Right ventricle myocardium superior (tissue), 1 donor: ENCODE data around the gene ZDHHC19. TPM values are rescaled to one million over a fixed set of nuclear protein-coding genes. Genes with fewer than 3 reads are reported as not detected.
A peak's percentile ranks its signal among the peaks of the same experiment; 100 is the strongest.
"Not testable (repeated sequence)": the region's sequence is repeated elsewhere in the genome, so short reads cannot be mapped to it uniquely, and the experiment has no call there.

Experiments
- ATAC-seq: fragments of 200-7000 bp; cut with Tn5 transposase; one replicate; pipeline ENCODE4 v1.9.1; 2020; ENCODE audit warnings: mild to moderate bottlenecking; ENCODE audit not compliant: poor library complexity
- DNase-seq: peaks from one replicate; pipeline ENCODE4 v3.0.0-alpha.2; 2020
- intact Hi-C: fragments of 100-400 bp; cut with DNase I; formaldehyde crosslinking; loops from one replicate; pipeline ENCODE4 v1.11.2; 2022
- long read RNA-seq: library from polyadenylated mRNA; unstranded; transcript quantifications from one replicate; pipeline ENCODE4 v2.0.0, GENCODE V29; 2021
- total RNA-seq: library from RNA; stranded (reverse); fragmentation: NEBNext Ultra II Directional; extraction: Animal tissue kit (Norgen Biotek cat#: 25700); gene quantifications from one replicate; pipeline ENCODE4 v1.2.1, GENCODE V29; 2021
- donor health status: DM: no; HTN: yes; CAD: no; lungs with severe emphysema.

ZDHHC19 gene
- total RNA-seq = not detected
- long read RNA-seq = 0 reads

- ATAC-seq (no peak), DNase-seq (peak; percentile 26)
- intact Hi-C loops = no loop called here
These were observed at the start of gene ZDHHC19 for GRCh38 chr3:196210673-196211556. ZDHHC19 (minus strand) TSS chr3:196211400; CDS start chr3:196211315, 85 bp downstream.

- intact Hi-C loops = no loop called here
- ATAC-seq = no peak
These were observed 49.6 kb upstream of the ZDHHC19 start for GRCh38 chr3:196260784-196261183.

GRCh38 chr3:196255776-196256175 is 44.6 kb upstream of the ZDHHC19 start:
- ATAC-seq (no peak), DNase-seq (no peak)
- intact Hi-C loops = no loop called here

More at GRCh38 chr3:196260784-196261183, 49.6 kb upstream of the ZDHHC19 start:
- no peak for DNase-seq

- intact Hi-C loops = loop anchor here (5.0 kb wide), 1 partner anchor 263 kb away; the partner anchor contains the start of gene SMCO1
- ATAC-seq = no peak
- DNase-seq = no peak
These were observed 43.4 kb upstream of the ZDHHC19 start for GRCh38 chr3:196254376-196255283.

- no peak for ATAC-seq
- DNase-seq = no peak
- intact Hi-C loops = loop anchor here (5.0 kb wide), 1 partner anchor 265 kb away; the partner anchor contains the start of gene SMCO1
These were observed 40.7 kb upstream of the ZDHHC19 start for GRCh38 chr3:196251918-196252317.

GRCh38 chr3:196246612-196247308 is 35.6 kb upstream of the ZDHHC19 start:
- DNase-seq (no peak), ATAC-seq (no peak)
- intact Hi-C loops = no loop called here

GRCh38 chr3:196244166-196244565 is 33.0 kb upstream of the ZDHHC19 start:
- intact Hi-C loops, DNase-seq, ATAC-seq: not testable (repeated sequence)

GRCh38 chr3:196241704-196242103 is 30.5 kb upstream of the ZDHHC19 start:
- intact Hi-C loops = no loop called here
- DNase-seq (no peak), ATAC-seq (no peak)

- intact Hi-C loops = no loop called here
- DNase-seq (no peak), ATAC-seq (no peak)
These were observed 29.2 kb upstream of the ZDHHC19 start for GRCh38 chr3:196240424-196240823.

- intact Hi-C loops = no loop called here
- ATAC-seq = no peak
- DNase-seq = no peak
These were observed 27.7 kb upstream of the ZDHHC19 start for GRCh38 chr3:196238612-196239560.

GRCh38 chr3:196237203-196237602 is 26.0 kb upstream of the ZDHHC19 start:
- DNase-seq (no peak), ATAC-seq (no peak)
- intact Hi-C loops = no loop called here

GRCh38 chr3:196236223-196236622 is 25.0 kb upstream of the ZDHHC19 start:
- no peak for DNase-seq
- ATAC-seq = no peak
- intact Hi-C loops = no loop called here

GRCh38 chr3:196235452-196236122 is 24.4 kb upstream of the ZDHHC19 start:
- intact Hi-C loops = no loop called here
- ATAC-seq = no peak
- no peak for DNase-seq

- no peak for DNase-seq
- no peak for ATAC-seq
- intact Hi-C loops = no loop called here
These were observed 21.7 kb upstream of the ZDHHC19 start for GRCh38 chr3:196232882-196233251.

- ATAC-seq (no peak), DNase-seq (no peak)
- intact Hi-C loops = no loop called here
These were observed 21.1 kb upstream of the ZDHHC19 start for GRCh38 chr3:196232154-196232881.

- DNase-seq (no peak), ATAC-seq (peak; percentile 60)
- intact Hi-C loops = no loop called here
These were observed 16.7 kb upstream of the ZDHHC19 start for GRCh38 chr3:196227629-196228493.
